ENCODE results near the gene PTEN. TPM values are rescaled to one million over a fixed set of nuclear protein-coding genes. Genes with fewer than 3 reads are reported as not detected.
A peak's percentile ranks its signal among the peaks of the same experiment; 100 is the strongest.
"Not testable (repeated sequence)": the region's sequence is repeated elsewhere in the genome, so short reads cannot be mapped to it uniquely, and the experiment has no call there.

PTEN gene
- total RNA-seq, 1 experiment from 2014 or later = 15.4 TPM

DNA sequence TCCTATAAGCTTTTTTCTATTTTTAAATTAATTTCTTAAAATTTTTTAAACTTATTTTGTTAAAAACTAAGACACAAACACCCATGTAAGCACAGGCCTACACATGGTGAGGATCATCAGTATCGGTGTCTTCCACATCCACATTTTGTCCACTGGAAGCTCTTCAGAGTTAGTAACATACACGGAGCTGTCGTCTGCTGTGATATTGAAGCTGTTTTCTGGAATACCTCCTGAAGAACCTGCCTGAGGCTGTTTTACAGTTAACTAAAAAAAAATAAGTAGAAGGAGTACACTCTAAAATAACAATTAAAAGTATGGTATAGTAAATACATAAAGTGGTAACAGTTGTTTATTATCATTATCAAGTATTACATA is 17.8 kb upstream of the PTEN start:
- no peak for DNase-seq (ENCODE audit: low read depth)

- peak; percentile 75 for DNase-seq (ENCODE audit: low read depth)
Measured at GRCh38 chr10:87846023-87846422, 17.4 kb upstream of the PTEN start.

DNA sequence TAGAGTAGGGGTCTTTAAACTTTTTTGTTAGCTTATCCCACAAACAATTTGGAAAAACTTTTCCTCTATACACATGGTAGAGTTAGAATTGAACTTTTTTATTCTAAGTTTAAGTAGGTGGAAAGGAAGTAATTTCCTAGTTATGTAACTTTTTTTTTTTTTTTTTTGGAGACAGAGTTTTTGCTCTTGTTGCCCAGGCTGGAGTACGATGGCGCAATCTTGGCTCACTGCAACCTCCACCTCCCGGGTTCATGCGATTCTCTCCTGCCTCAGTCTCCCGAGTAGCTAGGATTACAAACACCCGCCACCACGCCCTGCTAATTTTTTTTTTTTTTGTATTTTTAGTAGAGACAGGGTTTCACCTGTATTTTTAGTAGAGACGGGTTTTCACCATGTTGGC is 16.7 kb upstream of the PTEN start:
- not testable (repeated sequence) for DNase-seq (ENCODE audit: low read depth)

GRCh38 chr10:87847550-87847949 is 15.9 kb upstream of the PTEN start:
- DNase-seq (ENCODE audit: low read depth) = no peak

GRCh38 chr10:87849001-87849400 is 14.4 kb upstream of the PTEN start:
- no peak for DNase-seq (ENCODE audit: low read depth)

GRCh38 chr10:87850742-87851205 is 12.7 kb upstream of the PTEN start:
- peak; percentile 70 for DNase-seq (ENCODE audit: low read depth)

DNA sequence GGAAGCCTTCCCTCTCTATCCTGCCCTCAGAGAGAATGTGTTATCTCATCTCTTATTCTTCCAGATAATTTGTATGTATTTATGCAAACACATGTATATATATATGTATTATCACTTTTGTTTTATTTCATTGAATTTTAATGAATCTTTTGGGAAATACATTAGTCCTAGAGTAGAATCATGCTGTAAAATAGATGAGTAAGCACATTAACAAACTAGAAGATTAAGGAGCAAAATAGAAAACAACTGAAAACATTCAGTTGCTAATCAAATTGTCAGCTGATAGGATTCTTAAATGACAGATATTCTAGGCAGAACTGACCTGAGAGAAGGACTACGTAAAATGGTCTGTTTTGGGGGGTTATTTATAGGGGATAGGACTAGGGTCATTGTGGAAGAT is 11.3 kb upstream of the PTEN start:
- DNase-seq (ENCODE audit: low read depth) = no peak

- not testable (repeated sequence) for DNase-seq (ENCODE audit: low read depth)
Measured at GRCh38 chr10:87855247-87855646, 8.2 kb upstream of the PTEN start.

GRCh38 chr10:87855665-87856064 is 7.8 kb upstream of the PTEN start:
- not testable (repeated sequence) for DNase-seq (ENCODE audit: low read depth)

GRCh38 chr10:87860156-87860795 is 3.1 kb upstream of the PTEN start:
- DNase-seq (ENCODE audit: low read depth) = peak; percentile 84

DNA sequence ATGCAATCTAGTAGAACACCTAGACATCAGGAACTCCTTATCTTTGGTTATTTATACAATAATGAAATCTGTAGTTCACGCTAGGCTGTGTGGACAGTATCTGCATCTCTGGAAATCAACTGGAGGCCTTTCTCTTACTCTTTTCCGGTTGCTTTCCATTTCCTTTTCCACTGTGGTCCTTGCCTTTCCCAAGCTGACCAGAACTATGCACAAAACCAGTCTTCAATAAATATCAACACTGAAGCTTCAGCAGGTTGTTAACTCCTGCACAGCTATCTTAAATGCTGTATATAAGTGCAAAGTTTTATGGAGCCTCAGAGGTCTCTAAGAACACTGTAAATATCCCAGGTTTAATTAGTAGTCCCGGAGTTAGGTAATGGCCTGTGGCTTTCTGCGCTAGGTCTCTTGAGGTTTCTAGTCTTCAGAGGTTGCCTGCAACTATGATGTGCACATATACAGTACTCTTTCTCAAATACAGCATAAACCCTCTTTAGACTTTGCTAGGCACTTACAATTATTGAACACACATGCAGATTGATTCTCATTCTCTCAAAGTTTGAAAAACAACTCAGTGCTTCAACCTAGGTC is 2.5 kb upstream of the PTEN start:
- no peak for DNase-seq (ENCODE audit: low read depth)

- DNase-seq (ENCODE audit: low read depth) = no peak
Measured at GRCh38 chr10:87861566-87861952, 1.9 kb upstream of the PTEN start.

GRCh38 chr10:87861953-87862678 is 1.3 kb upstream of the PTEN start:
- DNase-seq (ENCODE audit: low read depth) = peak; percentile 74

GRCh38 chr10:87862679-87863052 is 759 bp upstream of the PTEN start:
- peak; percentile 71 for DNase-seq (ENCODE audit: low read depth)

GRCh38 chr10:87863951-87864495 is 598 bp downstream of the PTEN start:
- DNase-seq (ENCODE audit: low read depth) = not testable (repeated sequence)

- DNase-seq (ENCODE audit: low read depth) = no peak
Measured at GRCh38 chr10:87864496-87865059, 1.2 kb downstream of the PTEN start.

DNA sequence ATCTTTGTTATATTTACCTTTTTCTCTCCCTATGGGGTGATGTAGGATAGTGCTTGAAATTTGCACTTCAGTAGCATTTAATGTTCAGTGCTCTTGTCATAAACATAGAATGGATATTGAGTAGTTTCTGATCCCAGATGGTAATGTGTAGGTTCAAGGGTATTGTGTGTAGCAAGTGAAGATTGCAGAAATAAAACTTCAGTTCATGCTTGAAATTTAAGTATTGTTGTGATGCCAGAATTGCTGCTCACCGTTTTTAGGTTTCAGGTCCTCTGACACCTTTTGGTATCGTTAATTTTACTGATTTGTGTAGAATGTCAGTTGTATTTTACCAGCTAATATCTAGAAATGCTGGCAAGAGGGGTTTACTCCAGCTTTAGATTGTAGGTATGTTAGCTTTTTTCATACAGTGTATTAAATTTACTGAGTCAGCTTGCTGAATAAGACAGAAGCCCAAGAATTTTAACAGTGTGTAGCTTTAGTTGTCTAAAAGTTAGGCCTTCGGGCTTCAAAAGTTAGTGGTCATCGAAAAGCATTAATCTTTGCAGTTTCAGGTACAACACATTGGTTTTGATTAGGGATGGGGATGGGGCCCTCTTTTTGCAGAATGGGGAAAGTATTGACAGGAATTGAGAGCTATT is 1.9 kb downstream of the PTEN start:
- DNase-seq (ENCODE audit: low read depth) = no peak

GRCh38 chr10:87866412-87866974 is 3.1 kb downstream of the PTEN start:
- DNase-seq (ENCODE audit: low read depth) = no peak

- no peak for DNase-seq (ENCODE audit: low read depth)
Measured at GRCh38 chr10:87867453-87867852, 4.0 kb downstream of the PTEN start.

GRCh38 chr10:87868277-87868676 is 4.9 kb downstream of the PTEN start:
- DNase-seq (ENCODE audit: low read depth) = no peak

- not testable (repeated sequence) for DNase-seq (ENCODE audit: low read depth)
Measured at GRCh38 chr10:87869139-87869538, 5.7 kb downstream of the PTEN start.

Data from M059J (cell line).